Caco-2 (cell line): ENCODE measurements around the gene HOMER3. TPM values are rescaled to one million over a fixed set of nuclear protein-coding genes. Genes with fewer than 3 reads are reported as not detected.

Experiments
- BruUV-seq: library from RNA; stranded (reverse); fragments of 400-500 nt; replicated peaks from 2 replicates; lab custom pipeline; 2021; lab: Mats Ljungman, UMichigan
- CTCF ChIA-PET: fragments of 300-600 bp; sonication (Branson Sonifier 250); formaldehyde crosslinking; loops from one replicate; lab custom pipeline; 2022; ENCODE audit warnings: antibody characterized with exemption; lab: Charles Lee
- POLR2A ChIA-PET: fragments of 300-600 bp; sonication (Branson Sonifier 250); formaldehyde crosslinking; loops from one replicate; lab custom pipeline; 2022; ENCODE audit warnings: antibody characterized with exemption; lab: Charles Lee
- DNase-seq, 2 experiments: peaks; one replicate each; pipeline versions ENCODE4 v3.0.0 to v3.0.0-alpha.2; 2020 to 2022
- H3K27me3 ChIP-seq: replicated peaks from 2 replicates; pipeline ENCODE4 v1.6.0; 2011; ENCODE audit warnings: low read length; ENCODE audit not compliant: control insufficient read depth, insufficient read depth
- H3K36me3 ChIP-seq: 2 replicates; pipeline ENCODE4 v1.5.1; 2011; ENCODE audit warnings: low read length; ENCODE audit not compliant: control insufficient read depth, insufficient read depth
- H3K4me1 ChIP-seq: fragments of 250-450 bp; sonication (Bioruptor Pico); 2 replicates; pipeline ENCODE4 v1.5.1; 2020; ENCODE audit warnings: mild to moderate bottlenecking
- H3K4me3 ChIP-seq: 2 replicates; pipeline ENCODE4 v1.5.1; 2011; ENCODE audit warnings: low read depth, mild to moderate bottlenecking, control low read depth, low read length
- H3K9me3 ChIP-seq: fragments of 250-450 bp; sonication (Bioruptor Pico); 2 replicates; pipeline ENCODE4 v1.5.1; 2020; ENCODE audit warnings: mild to moderate bottlenecking, moderate library complexity
- H3K27ac Mint-ChIP-seq: one replicate; pipeline ENCODE4 v1.8.0; 2022; ENCODE audit warnings: mixed read lengths; ENCODE audit not compliant: unreplicated experiment
- H3K27me3 Mint-ChIP-seq: one replicate; pipeline ENCODE4 v1.8.0; 2022; ENCODE audit warnings: mixed read lengths; ENCODE audit not compliant: insufficient read depth, unreplicated experiment
- H3K36me3 Mint-ChIP-seq: one replicate; pipeline ENCODE4 v1.8.0; 2022; ENCODE audit warnings: mild to moderate bottlenecking, mixed read lengths; ENCODE audit not compliant: insufficient read depth, unreplicated experiment
- H3K4me1 Mint-ChIP-seq: one replicate; pipeline ENCODE4 v1.8.0; 2022; ENCODE audit warnings: low read depth, mixed read lengths; ENCODE audit not compliant: unreplicated experiment
- H3K4me3 Mint-ChIP-seq: one replicate; pipeline ENCODE4 v1.8.0; 2022; ENCODE audit warnings: mild to moderate bottlenecking, moderate library complexity, mixed read lengths; ENCODE audit not compliant: unreplicated experiment
- H3K9me3 Mint-ChIP-seq: one replicate; pipeline ENCODE4 v1.8.0; 2022; ENCODE audit warnings: mixed read lengths; ENCODE audit not compliant: unreplicated experiment
- intact Hi-C: fragments of 100-400 bp; cut with micrococcal nuclease; formaldehyde crosslinking; loops from one replicate; pipeline ENCODE4 v1.10.0; 2022; ENCODE audit not compliant: unreplicated experiment
- total RNA-seq: library from RNA; stranded (reverse); gene quantifications from 2 replicates; pipeline ENCODE4 v1.2.3, GENCODE V29; 2022
- TF ChIP-seq, protein P1 (sequence below), 2 experiments: fragments of 200-600 bp in 1 of 2; IDR thresholded peaks; 1 replicate in 1 of 2; 2 replicates in 1 of 2; pipeline versions ENCODE4 v1.5.1 to v1.8.0; 2011 to 2022; ENCODE audit warnings: antibody characterized with exemption in 1 of 2, control low read depth in 1 of 2, inconsistent platforms in 1 of 2, low read depth in 1 of 2, low read length in 1 of 2, mild to moderate bottlenecking in 1 of 2, moderate library complexity in 1 of 2; ENCODE audit not compliant: insufficient read depth in 1 of 2, severe bottlenecking in 1 of 2, unreplicated experiment in 1 of 2

Gene HOMER3
- total RNA-seq, 1 experiment from 2014 or later: 19.0 TPM

DNA sequence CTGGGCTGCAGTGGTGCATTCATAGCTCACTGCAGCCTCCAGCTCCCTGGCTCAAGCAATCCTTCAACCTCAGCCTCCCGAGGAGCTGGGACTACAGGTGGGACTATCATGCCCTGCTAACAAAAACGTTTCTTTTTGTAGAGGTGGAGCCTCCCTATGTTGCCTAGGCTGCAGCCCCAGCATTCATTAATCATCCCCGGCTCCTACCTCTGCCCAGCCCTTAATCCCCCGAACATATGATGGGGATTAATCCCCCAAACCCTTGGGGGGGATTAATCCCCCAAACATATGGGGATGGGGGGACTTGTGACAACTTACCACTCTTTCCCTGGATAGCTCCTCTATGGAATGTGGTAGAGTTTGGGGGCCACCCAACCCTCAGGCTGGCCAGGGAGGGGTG is 46.4 kb upstream of the HOMER3 start:
- ChIA-PET POLR2A (no interaction called here), CTCF (interaction anchor here (0.8 to 2.4 kb wide), 6 partner anchors 8 to 95 kb away, joined by 3 to 13 read pairs (median 4); partner anchors contain the start of genes CERS1, COPE and DDX49)
- no peaks in the 10 kb centered on the region for H3K4me1 Mint-ChIP-seq
- no peak overlapping the region for H3K4me3 ChIP-seq
- intact Hi-C loops: loop anchor here (5.0 kb wide), 1 partner anchor 45 kb away; the partner anchor contains the start of gene HOMER3
- H3K36me3 Mint-ChIP-seq: peaks cover 11% of the 10 kb centered on the region
- no peaks in the 10 kb centered on the region; the same call in 1 of the 2 replicates for H3K36me3 ChIP-seq
- no peaks in the 10 kb centered on the region for H3K9me3 ChIP-seq
- no peak overlapping the region for H3K4me3 Mint-ChIP-seq
- no peaks in the 10 kb centered on the region for H3K9me3 Mint-ChIP-seq
- no peaks in the 10 kb centered on the region for H3K27me3 Mint-ChIP-seq
- TF ChIP-seq, protein P1, sequence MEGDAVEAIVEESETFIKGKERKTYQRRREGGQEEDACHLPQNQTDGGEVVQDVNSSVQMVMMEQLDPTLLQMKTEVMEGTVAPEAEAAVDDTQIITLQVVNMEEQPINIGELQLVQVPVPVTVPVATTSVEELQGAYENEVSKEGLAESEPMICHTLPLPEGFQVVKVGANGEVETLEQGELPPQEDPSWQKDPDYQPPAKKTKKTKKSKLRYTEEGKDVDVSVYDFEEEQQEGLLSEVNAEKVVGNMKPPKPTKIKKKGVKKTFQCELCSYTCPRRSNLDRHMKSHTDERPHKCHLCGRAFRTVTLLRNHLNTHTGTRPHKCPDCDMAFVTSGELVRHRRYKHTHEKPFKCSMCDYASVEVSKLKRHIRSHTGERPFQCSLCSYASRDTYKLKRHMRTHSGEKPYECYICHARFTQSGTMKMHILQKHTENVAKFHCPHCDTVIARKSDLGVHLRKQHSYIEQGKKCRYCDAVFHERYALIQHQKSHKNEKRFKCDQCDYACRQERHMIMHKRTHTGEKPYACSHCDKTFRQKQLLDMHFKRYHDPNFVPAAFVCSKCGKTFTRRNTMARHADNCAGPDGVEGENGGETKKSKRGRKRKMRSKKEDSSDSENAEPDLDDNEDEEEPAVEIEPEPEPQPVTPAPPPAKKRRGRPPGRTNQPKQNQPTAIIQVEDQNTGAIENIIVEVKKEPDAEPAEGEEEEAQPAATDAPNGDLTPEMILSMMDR (IDR thresholded peaks at IDR 0.05; ENCODE audit: insufficient read depth in 1 of 2, low read depth in 1 of 2, low read length in 1 of 2, severe bottlenecking in 1 of 2, unreplicated experiment in 1 of 2): no peak
- H3K27ac Mint-ChIP-seq: no peak overlapping the region
- DNase-seq: no peak
- no peaks in the 10 kb centered on the region for H3K27me3 ChIP-seq
- BruUV-seq: no TSS peak
- no peaks in the 10 kb centered on the region for H3K4me1 ChIP-seq

DNA sequence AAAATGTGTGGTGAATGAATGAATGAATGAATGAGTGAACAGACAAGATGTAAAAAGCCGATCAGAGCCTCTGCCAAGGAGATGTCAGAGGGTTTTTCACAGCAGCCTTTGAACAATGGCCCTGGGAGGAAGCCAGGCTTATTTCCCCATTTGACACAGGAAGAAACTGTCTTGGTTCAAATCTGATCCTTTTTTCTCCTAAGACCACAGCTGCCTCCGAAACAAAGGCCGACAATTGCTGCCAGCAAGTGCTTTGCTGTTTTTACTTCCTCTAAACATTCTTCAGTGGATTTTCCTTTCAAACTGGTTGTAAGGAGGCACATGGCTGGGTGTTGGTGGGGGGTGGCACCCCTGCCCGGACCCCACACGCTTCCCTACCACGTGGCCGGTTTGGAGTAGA is 44.2 kb upstream of the HOMER3 start:
- Histone ChIP-seq H3K27me3 (no peaks in the 10 kb centered on the region), H3K4me1 (no peaks in the 10 kb centered on the region), H3K36me3 (no peaks in the 10 kb centered on the region), H3K4me3 (no peak overlapping the region), H3K9me3 (no peaks in the 10 kb centered on the region)
- H3K27me3 Mint-ChIP-seq: no peaks in the 10 kb centered on the region
- CTCF ChIA-PET: no interaction called here
- no peaks in the 10 kb centered on the region for H3K9me3 Mint-ChIP-seq
- POLR2A ChIA-PET: no interaction called here
- no peak for DNase-seq
- BruUV-seq: no TSS peak
- intact Hi-C loops: loop anchor here (5.0 kb wide), 1 partner anchor 43 kb away; the partner anchor contains the start of gene HOMER3
- H3K4me3 Mint-ChIP-seq: no peak overlapping the region
- peaks cover 10% of the 10 kb centered on the region for H3K36me3 Mint-ChIP-seq
- TF ChIP-seq, protein P1 (IDR thresholded peaks at IDR 0.05; ENCODE audit: insufficient read depth in 1 of 2, low read depth in 1 of 2, low read length in 1 of 2, severe bottlenecking in 1 of 2, unreplicated experiment in 1 of 2): no peak
- H3K27ac Mint-ChIP-seq: no peak overlapping the region
- no peaks in the 10 kb centered on the region for H3K4me1 Mint-ChIP-seq

DNA sequence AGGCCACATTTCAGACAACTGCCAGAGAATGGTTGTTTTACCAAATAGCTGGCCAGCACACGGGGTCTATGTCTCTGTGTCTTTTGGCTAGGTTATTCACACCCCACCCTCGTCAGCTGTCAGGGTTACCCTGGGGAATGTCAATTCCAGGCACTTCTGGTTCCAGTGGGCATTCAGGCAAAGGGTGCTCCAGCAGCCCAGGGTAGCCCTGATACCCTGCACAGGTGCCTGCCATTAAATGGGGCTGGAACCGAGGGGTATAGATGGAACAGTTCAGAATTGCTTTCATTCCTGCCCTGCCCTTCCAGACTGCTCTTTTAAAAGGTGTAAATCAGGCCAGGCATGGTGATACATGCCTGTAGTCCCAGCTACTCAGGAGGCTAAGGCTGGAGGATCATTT is 43.2 kb upstream of the HOMER3 start:
- ChIA-PET CTCF (no interaction called here), POLR2A (interaction anchor here (0.6 kb wide), 1 partner anchor 90 kb away, joined by 7 read pairs; no protein-coding TSS in a partner anchor)
- intact Hi-C loops: no loop called here
- H3K27ac Mint-ChIP-seq: no peak overlapping the region
- Histone ChIP-seq H3K9me3 (no peaks in the 10 kb centered on the region), H3K4me3 (no peak overlapping the region), H3K4me1 (no peaks in the 10 kb centered on the region), H3K27me3 (no peaks in the 10 kb centered on the region), H3K36me3 (no peaks in the 10 kb centered on the region)
- H3K27me3 Mint-ChIP-seq: no peaks in the 10 kb centered on the region
- H3K36me3 Mint-ChIP-seq: peaks cover 5% of the 10 kb centered on the region
- TF ChIP-seq, protein P1 (IDR thresholded peaks at IDR 0.05; ENCODE audit: insufficient read depth in 1 of 2, low read depth in 1 of 2, low read length in 1 of 2, severe bottlenecking in 1 of 2, unreplicated experiment in 1 of 2): no peak
- H3K9me3 Mint-ChIP-seq: no peaks in the 10 kb centered on the region
- DNase-seq: no peak
- no TSS peak for BruUV-seq
- H3K4me3 Mint-ChIP-seq: no peak overlapping the region
- H3K4me1 Mint-ChIP-seq: no peaks in the 10 kb centered on the region
